ENCODE data around the gene KMT2D. TPM values are rescaled to one million over a fixed set of nuclear protein-coding genes. Genes with fewer than 3 reads are reported as not detected.

The KMT2D gene
- total and polyA plus RNA-seq, 2 of the 8 experiments (the other 6 are each of a cell fraction or from before 2014, with no cell fraction given), result 9.1 to 86.3 TPM

DNA sequence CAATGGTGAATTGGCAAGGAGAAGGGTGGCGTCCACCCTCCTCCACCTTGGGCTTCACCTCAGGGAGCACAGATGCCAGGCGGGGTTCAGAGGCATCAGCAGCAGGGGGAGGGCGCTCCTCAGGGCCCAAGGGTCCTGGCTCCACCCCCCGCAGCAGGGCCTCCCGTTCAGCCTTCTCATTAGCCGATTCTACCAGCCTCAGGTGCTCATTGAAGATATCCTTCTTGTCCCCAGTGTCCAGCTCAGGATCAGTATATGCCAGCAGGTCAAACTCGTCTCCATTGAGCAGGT is 22.7 kb downstream of the KMT2D start (continued):
- no peak for TF ChIP-seq GABPA (IDR thresholded peaks at IDR 0.05; ENCODE audit: borderline replicate concordance, insufficient read depth, low read length)

Measured in H1 (cell line).